Neural progenitor cell (in vitro differentiated cells): ENCODE measurements around the gene GUCY1B1.

Experiments
- EZH2 ChIP-seq: fragments of 200-600 bp; sonication (generic); IDR thresholded peaks from 2 replicates; pipeline ENCODE4 v1.6.1; 2017; ENCODE audit warnings: antibody characterized with exemption, mild to moderate bottlenecking, moderate library complexity
- EZH2phosphoT487 ChIP-seq: fragments of 200-600 bp; sonication (generic); IDR thresholded peaks from 2 replicates; pipeline ENCODE4 v1.6.1; 2017; ENCODE audit warnings: antibody characterized with exemption
- TF ChIP-seq, protein P1 (sequence below): fragments of 200-600 bp; sonication (generic); IDR thresholded peaks from 2 replicates; pipeline ENCODE4 v1.5.1; 2017; ENCODE audit warnings: antibody characterized with exemption, mild to moderate bottlenecking

DNA sequence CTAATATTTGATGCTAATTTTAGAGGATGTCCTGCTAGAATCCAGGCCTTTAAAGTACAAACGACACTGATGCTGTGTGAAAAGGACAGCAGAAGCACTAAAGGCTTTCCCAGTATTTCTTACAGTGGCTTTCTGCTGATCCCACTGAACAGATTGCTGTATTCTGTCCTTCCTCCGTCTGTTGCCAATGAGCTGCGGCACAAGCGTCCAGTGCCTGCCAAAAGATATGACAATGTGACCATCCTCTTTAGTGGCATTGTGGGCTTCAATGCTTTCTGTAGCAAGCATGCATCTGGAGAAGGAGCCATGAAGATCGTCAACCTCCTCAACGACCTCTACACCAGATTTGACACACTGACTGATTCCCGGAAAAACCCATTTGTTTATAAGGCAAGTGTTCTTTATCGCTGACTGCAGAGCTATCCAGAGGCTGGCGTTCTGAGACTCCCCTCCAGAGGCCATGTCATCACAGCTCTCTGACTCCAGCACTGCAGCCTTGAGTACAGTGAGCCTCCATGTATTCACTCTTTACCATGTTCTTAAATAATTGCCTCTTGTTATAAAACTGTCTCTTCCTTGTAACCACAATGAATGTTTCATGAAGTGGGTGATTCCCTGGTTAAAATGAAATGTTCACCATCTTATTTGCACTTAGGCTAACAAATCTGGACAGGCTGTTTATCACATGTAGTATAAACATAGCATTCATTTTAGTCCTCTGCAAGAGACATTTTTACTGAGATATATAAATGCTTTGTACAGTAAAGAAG, 43.6 kb downstream of the GUCY1B1 start:
- TF ChIP-seq EZH2 (no peak), EZH2phosphoT487 (no peak)
- TF ChIP-seq, protein P1, sequence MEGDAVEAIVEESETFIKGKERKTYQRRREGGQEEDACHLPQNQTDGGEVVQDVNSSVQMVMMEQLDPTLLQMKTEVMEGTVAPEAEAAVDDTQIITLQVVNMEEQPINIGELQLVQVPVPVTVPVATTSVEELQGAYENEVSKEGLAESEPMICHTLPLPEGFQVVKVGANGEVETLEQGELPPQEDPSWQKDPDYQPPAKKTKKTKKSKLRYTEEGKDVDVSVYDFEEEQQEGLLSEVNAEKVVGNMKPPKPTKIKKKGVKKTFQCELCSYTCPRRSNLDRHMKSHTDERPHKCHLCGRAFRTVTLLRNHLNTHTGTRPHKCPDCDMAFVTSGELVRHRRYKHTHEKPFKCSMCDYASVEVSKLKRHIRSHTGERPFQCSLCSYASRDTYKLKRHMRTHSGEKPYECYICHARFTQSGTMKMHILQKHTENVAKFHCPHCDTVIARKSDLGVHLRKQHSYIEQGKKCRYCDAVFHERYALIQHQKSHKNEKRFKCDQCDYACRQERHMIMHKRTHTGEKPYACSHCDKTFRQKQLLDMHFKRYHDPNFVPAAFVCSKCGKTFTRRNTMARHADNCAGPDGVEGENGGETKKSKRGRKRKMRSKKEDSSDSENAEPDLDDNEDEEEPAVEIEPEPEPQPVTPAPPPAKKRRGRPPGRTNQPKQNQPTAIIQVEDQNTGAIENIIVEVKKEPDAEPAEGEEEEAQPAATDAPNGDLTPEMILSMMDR: no peak
